Osteoblast (primary cell): ENCODE results near the gene SOX15. TPM values are rescaled to one million over a fixed set of nuclear protein-coding genes. Genes with fewer than 3 reads are reported as not detected.

Experiments used
- DNase-seq: peaks from one replicate; pipeline ENCODE4 v3.0.0; 2011; ENCODE audit warnings: low spot score, mixed read lengths; ENCODE audit not compliant: insufficient read length; ENCODE audit errors: missing footprints
- H2AFZ ChIP-seq: 2 replicates; pipeline ENCODE4 v1.6.0; 2011; ENCODE audit warnings: mild to moderate bottlenecking, low read length
- H3K27ac ChIP-seq: 2 replicates; pipeline ENCODE4 v1.5.1; 2011; ENCODE audit warnings: mild to moderate bottlenecking, low read depth, low read length, moderate library complexity
- H3K27me3 ChIP-seq: 2 replicates; pipeline ENCODE4 v1.6.0; 2012; ENCODE audit warnings: mild to moderate bottlenecking, control low read depth, inconsistent platforms, low read length, moderate library complexity; ENCODE audit not compliant: insufficient read depth
- H3K36me3 ChIP-seq: 2 replicates; pipeline ENCODE4 v1.5.1; 2011; ENCODE audit warnings: mild to moderate bottlenecking, low read length, control low read depth, moderate library complexity; ENCODE audit not compliant: insufficient read depth
- H3K4me1 ChIP-seq: 2 replicates; pipeline ENCODE4 v1.5.1; 2011; ENCODE audit warnings: mild to moderate bottlenecking, low read length, control low read depth, moderate library complexity; ENCODE audit not compliant: insufficient read depth
- H3K4me2 ChIP-seq: 2 replicates; pipeline ENCODE4 v1.6.0; 2011; ENCODE audit warnings: mild to moderate bottlenecking, low read length; ENCODE audit not compliant: insufficient read depth
- H3K4me3 ChIP-seq: fragments of 200-600 bp; sonication (generic); 3 replicates; pipeline ENCODE4 v1.5.1; 2012; ENCODE audit warnings: mild to moderate bottlenecking, low read length, inconsistent platforms; ENCODE audit not compliant: insufficient read depth
- H3K79me2 ChIP-seq: 2 replicates; pipeline ENCODE4 v1.6.0; 2012; ENCODE audit warnings: mild to moderate bottlenecking, low read length, control low read depth, inconsistent platforms; ENCODE audit not compliant: insufficient read depth
- H3K9me3 ChIP-seq: 2 replicates; pipeline ENCODE4 v1.5.1; 2011; ENCODE audit warnings: low read depth, low read length, control low read depth
- H4K20me1 ChIP-seq: 2 replicates; pipeline ENCODE4 v1.6.0; 2012; ENCODE audit warnings: mild to moderate bottlenecking, low read length, control low read depth; ENCODE audit not compliant: insufficient read depth
- total RNA-seq: library from RNA; depleted of rRNA; stranded (reverse); fragments of >200 nt; gene quantifications from 2 replicates; pipeline ENCODE4 v1.2.3, GENCODE V29; 2012
- TF ChIP-seq, protein P1 (sequence below): IDR thresholded peaks from 2 replicates; pipeline ENCODE4 v1.5.1; 2011; ENCODE audit warnings: mild to moderate bottlenecking, low read depth, low read length, moderate library complexity; ENCODE audit errors: extremely low read depth

SOX15 gene
- total RNA-seq, 1 donor = 0.72 TPM

DNA sequence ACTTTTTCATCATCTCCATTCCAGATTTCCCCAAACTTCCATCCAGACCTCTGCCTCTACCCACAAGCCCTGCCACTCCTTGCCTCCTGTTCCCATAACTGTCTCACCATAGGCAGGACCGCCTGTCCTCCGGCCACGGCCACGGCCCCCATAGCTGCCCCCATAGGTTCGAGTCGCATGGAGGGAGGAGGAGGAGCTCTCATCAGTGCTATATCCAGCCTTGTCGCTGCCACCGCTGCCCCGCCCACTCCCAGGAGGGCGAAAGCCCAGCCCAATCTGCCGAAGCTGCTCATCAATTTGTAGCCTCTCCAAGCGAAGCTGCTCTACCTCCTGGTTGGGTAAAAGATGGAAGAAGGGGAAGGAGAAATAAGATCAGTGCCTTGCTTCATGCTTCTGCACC is 3.4 kb upstream of the SOX15 start:
- H3K4me2 ChIP-seq = no peak overlapping the region
- no peak overlapping the region for H2AFZ ChIP-seq
- TF ChIP-seq, protein P1, sequence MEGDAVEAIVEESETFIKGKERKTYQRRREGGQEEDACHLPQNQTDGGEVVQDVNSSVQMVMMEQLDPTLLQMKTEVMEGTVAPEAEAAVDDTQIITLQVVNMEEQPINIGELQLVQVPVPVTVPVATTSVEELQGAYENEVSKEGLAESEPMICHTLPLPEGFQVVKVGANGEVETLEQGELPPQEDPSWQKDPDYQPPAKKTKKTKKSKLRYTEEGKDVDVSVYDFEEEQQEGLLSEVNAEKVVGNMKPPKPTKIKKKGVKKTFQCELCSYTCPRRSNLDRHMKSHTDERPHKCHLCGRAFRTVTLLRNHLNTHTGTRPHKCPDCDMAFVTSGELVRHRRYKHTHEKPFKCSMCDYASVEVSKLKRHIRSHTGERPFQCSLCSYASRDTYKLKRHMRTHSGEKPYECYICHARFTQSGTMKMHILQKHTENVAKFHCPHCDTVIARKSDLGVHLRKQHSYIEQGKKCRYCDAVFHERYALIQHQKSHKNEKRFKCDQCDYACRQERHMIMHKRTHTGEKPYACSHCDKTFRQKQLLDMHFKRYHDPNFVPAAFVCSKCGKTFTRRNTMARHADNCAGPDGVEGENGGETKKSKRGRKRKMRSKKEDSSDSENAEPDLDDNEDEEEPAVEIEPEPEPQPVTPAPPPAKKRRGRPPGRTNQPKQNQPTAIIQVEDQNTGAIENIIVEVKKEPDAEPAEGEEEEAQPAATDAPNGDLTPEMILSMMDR = no peak
- no peak overlapping the region for H3K4me3 ChIP-seq
- peaks cover 13% of the 10 kb centered on the region for H4K20me1 ChIP-seq
- H3K36me3 ChIP-seq = peaks cover 71% of the 10 kb centered on the region
- no peaks in the 10 kb centered on the region for H3K9me3 ChIP-seq
- no peaks in the 10 kb centered on the region for H3K27me3 ChIP-seq
- peaks cover 18% of the 10 kb centered on the region for H3K4me1 ChIP-seq
- no peak for DNase-seq
- H3K79me2 ChIP-seq = peaks cover 8% of the 10 kb centered on the region
- H3K27ac ChIP-seq = no peak overlapping the region

DNA sequence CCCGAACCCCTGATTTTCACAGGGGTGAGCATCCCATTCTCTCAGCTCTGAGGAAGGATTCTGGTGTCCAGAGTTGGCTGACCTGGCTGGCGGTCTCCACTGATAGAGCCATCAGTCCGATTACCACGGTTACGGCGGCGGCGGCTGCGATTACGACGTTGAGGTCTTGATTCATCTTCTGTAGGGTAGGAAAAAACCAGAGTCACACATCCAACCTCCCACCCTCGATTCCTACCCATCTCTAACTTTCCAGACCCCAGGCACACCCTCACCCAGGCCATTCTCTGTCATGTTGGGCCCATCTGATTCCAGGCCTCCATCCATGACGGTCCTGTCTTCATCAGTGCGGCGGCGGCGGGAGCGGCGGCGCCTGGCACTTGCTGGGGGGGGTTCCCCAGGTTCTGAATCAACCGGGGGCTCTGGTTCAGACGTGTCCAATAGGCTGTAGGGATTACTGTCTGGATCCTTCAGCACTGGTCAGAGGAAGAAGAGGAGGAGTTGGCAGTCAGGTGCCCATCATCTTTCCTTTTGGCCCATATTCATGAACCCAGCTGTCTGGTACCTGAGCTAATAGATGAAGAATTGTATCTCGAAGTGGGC is 2.6 kb upstream of the SOX15 start:
- peaks cover 16% of the 10 kb centered on the region for H4K20me1 ChIP-seq
- H3K79me2 ChIP-seq = peaks cover 8% of the 10 kb centered on the region
- TF ChIP-seq, protein P1 = no peak
- H3K9me3 ChIP-seq = no peaks in the 10 kb centered on the region
- H3K36me3 ChIP-seq = peaks cover 71% of the 10 kb centered on the region
- no peak overlapping the region for H3K4me3 ChIP-seq
- H3K4me1 ChIP-seq = peaks cover 26% of the 10 kb centered on the region
- H2AFZ ChIP-seq = no peak overlapping the region
- DNase-seq = peak; percentile 71
- no peaks in the 10 kb centered on the region for H3K27me3 ChIP-seq
- no peak overlapping the region for H3K27ac ChIP-seq
- H3K4me2 ChIP-seq = no peak overlapping the region

- Histone ChIP-seq H3K4me1 (peaks cover 34% of the 10 kb centered on the region), H3K4me2 (no peak overlapping the region), H4K20me1 (peaks cover 19% of the 10 kb centered on the region), H3K9me3 (no peaks in the 10 kb centered on the region), H3K4me3 (no peak overlapping the region), H3K79me2 (peaks cover 10% of the 10 kb centered on the region), H3K36me3 (peaks cover 64% of the 10 kb centered on the region), H3K27me3 (no peaks in the 10 kb centered on the region), H3K27ac (peak overlapping the region; percentile 57), H2AFZ (no peak overlapping the region)
- DNase-seq = peak; percentile 45
- TF ChIP-seq, protein P1 = no peak
Measured at GRCh38 chr17:7591596-7591995, 1.7 kb upstream of the SOX15 start.

DNA sequence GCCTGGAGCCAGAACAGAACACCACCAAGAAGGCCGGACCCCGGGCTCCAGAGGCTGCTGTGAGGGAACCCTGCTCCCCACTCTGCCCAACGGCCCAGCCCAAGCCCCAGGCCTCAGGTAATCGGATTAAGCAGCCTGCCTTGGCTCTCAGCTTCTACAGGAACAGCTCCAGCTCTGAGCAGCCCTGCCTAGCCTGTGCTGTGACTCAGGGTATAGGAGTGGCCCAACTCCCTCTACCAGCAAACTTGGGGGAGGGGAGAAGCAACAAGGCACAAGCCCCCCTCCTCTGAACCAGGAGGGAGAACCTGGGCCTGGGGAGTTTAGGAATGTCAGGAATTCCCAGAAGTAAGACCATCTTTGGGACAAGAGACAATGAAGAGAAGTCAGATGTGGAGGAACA is 849 bp upstream of the SOX15 start:
- Histone ChIP-seq H3K27ac (peak overlapping the region; percentile 57), H3K4me1 (peaks cover 36% of the 10 kb centered on the region), H3K4me3 (no peak overlapping the region), H3K9me3 (no peaks in the 10 kb centered on the region), H3K79me2 (peaks cover 14% of the 10 kb centered on the region), H3K27me3 (no peaks in the 10 kb centered on the region), H3K4me2 (no peak overlapping the region), H3K36me3 (peaks cover 56% of the 10 kb centered on the region), H4K20me1 (peaks cover 19% of the 10 kb centered on the region), H2AFZ (no peak overlapping the region)
- peak; percentile 98 for DNase-seq
- TF ChIP-seq, protein P1 = no peak
